Suppressor macrophage treated with lipopolysaccharide for 4 hours (primary cell): ENCODE data around the gene CASP8.
A peak's percentile ranks its signal among the peaks of the same experiment; 100 is the strongest.

ENCODE experiments used
- DNase-seq: peaks from one replicate; pipeline ENCODE4 v3.0.0-alpha.2; 2020

The CASP8 gene

GRCh38 chr2:201260302-201260800, at the start of gene CASP8:
CASP8 (plus strand) TSS chr2:201260536; CDS start chr2:201266487, 5,951 bp downstream.
- DNase-seq, result peak; percentile 85

- DNase-seq, result no peak
Observed at GRCh38 chr2:201215963-201216362, 44.4 kb upstream of the CASP8 start.

GRCh38 chr2:201216918-201217317, 43.4 kb upstream of the CASP8 start:
- DNase-seq, result no peak

GRCh38 chr2:201218780-201219179, 41.6 kb upstream of the CASP8 start:
- DNase-seq, result peak; percentile 36

- DNase-seq, result no peak
Observed at GRCh38 chr2:201219328-201220096, 40.8 kb upstream of the CASP8 start.

GRCh38 chr2:201220102-201220570, 40.2 kb upstream of the CASP8 start:
- DNase-seq, result peak; percentile 46

- no peak for DNase-seq
Observed at GRCh38 chr2:201223089-201224073, 37.0 kb upstream of the CASP8 start.

- peak; percentile 77 for DNase-seq
Observed at GRCh38 chr2:201228271-201228911, 31.9 kb upstream of the CASP8 start.

- DNase-seq, result no peak
Observed at GRCh38 chr2:201228912-201229290, 31.4 kb upstream of the CASP8 start.

- peak; percentile 97 for DNase-seq
Observed at GRCh38 chr2:201231781-201232466, 28.4 kb upstream of the CASP8 start.

GRCh38 chr2:201232467-201232815, 27.9 kb upstream of the CASP8 start:
- no peak for DNase-seq

- peak; percentile 94 for DNase-seq
Observed at GRCh38 chr2:201233192-201233811, 27.0 kb upstream of the CASP8 start.

GRCh38 chr2:201233812-201234662, 26.3 kb upstream of the CASP8 start:
- DNase-seq, result peak; percentile 63

- DNase-seq, result peak; percentile 53
Observed at GRCh38 chr2:201234663-201235135, 25.6 kb upstream of the CASP8 start.

GRCh38 chr2:201235860-201236811, 24.2 kb upstream of the CASP8 start:
- peak; percentile 84 for DNase-seq

- DNase-seq, result peak; percentile 69
Observed at GRCh38 chr2:201237486-201238123, 22.7 kb upstream of the CASP8 start.

GRCh38 chr2:201239167-201239935, 21.0 kb upstream of the CASP8 start:
- peak; percentile 98 for DNase-seq
